DND-41 (cell line): ENCODE measurements around the gene OXGR1.

Source experiments
- EZH2 ChIP-seq: IDR thresholded peaks from 3 replicates; pipeline ENCODE4 v1.6.1; 2012; ENCODE audit warnings: borderline replicate concordance, low read depth, mild to moderate bottlenecking, moderate library complexity, low read length, inconsistent platforms; ENCODE audit not compliant: severe bottlenecking
- TF ChIP-seq, protein P1 (sequence below): IDR thresholded peaks from 2 replicates; pipeline ENCODE4 v1.5.1; 2012; ENCODE audit warnings: borderline replicate concordance, low read length, moderate library complexity, mild to moderate bottlenecking; ENCODE audit not compliant: poor library complexity, severe bottlenecking; ENCODE audit errors: extremely low read depth

DNA sequence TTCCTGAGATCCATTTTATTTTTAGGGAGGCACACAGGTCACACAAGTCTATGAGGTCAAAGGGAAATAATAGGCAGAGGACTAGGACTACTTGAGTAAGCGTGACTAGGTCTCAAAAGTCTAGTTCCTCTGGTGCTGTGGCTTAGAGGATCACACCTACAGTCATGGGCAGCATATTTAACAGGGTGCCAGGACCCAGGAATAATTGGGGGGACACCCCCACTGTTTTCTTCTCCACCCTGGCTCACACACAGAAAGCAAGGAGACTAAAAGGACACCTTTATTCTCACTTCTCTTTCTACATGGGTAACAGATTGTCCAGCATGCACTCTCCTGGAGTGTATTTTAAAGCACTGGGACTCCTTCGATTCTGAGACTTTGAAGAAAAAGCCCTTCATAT lies 26.2 kb downstream of the OXGR1 start:
- TF ChIP-seq, protein P1, sequence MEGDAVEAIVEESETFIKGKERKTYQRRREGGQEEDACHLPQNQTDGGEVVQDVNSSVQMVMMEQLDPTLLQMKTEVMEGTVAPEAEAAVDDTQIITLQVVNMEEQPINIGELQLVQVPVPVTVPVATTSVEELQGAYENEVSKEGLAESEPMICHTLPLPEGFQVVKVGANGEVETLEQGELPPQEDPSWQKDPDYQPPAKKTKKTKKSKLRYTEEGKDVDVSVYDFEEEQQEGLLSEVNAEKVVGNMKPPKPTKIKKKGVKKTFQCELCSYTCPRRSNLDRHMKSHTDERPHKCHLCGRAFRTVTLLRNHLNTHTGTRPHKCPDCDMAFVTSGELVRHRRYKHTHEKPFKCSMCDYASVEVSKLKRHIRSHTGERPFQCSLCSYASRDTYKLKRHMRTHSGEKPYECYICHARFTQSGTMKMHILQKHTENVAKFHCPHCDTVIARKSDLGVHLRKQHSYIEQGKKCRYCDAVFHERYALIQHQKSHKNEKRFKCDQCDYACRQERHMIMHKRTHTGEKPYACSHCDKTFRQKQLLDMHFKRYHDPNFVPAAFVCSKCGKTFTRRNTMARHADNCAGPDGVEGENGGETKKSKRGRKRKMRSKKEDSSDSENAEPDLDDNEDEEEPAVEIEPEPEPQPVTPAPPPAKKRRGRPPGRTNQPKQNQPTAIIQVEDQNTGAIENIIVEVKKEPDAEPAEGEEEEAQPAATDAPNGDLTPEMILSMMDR, result no peak
- TF ChIP-seq EZH2, result no peak
